ENCODE measurements around the gene SYT14. TPM values are rescaled to one million over a fixed set of nuclear protein-coding genes. Genes with fewer than 3 reads are reported as not detected.
A peak's percentile ranks its signal among the peaks of the same experiment; 100 is the strongest.

The SYT14 gene
- polyA plus RNA-seq, 1 donor from 2014 or later: 21.9 TPM

DNA sequence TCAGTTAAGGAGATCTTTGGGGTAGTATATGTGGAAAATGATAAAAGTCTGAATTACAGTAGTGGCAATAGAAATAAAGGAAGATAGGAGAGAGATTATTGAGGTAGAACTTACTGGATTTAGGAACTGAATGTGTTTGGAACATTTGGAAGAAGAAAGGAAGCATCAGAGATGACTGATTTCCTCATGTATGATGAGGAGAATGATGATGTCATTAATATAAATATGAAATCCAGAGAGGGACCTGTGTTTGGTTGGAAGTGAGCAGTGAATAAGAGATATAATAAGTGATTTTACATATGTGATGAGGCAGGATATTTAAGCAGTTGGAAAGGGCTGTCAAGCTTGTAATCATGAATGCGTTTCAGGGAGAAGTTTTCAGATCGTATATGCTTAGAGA, 86.3 kb downstream of the SYT14 start:
- H4K20me1 ChIP-seq (ENCODE audit: insufficient read depth): no peaks in the 10 kb centered on the region
- no peak overlapping the region for H3K4me3 ChIP-seq (ENCODE audit: low read length)
- no peaks in the 10 kb centered on the region for H3K9me2 ChIP-seq (ENCODE audit: insufficient read depth, low read length)
- no peaks in the 10 kb centered on the region for H3K79me2 ChIP-seq (replicated peaks; ENCODE audit: insufficient read depth, low read length)
- TF ChIP-seq, protein P1, sequence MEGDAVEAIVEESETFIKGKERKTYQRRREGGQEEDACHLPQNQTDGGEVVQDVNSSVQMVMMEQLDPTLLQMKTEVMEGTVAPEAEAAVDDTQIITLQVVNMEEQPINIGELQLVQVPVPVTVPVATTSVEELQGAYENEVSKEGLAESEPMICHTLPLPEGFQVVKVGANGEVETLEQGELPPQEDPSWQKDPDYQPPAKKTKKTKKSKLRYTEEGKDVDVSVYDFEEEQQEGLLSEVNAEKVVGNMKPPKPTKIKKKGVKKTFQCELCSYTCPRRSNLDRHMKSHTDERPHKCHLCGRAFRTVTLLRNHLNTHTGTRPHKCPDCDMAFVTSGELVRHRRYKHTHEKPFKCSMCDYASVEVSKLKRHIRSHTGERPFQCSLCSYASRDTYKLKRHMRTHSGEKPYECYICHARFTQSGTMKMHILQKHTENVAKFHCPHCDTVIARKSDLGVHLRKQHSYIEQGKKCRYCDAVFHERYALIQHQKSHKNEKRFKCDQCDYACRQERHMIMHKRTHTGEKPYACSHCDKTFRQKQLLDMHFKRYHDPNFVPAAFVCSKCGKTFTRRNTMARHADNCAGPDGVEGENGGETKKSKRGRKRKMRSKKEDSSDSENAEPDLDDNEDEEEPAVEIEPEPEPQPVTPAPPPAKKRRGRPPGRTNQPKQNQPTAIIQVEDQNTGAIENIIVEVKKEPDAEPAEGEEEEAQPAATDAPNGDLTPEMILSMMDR (IDR thresholded peaks at IDR 0.05; ENCODE audit: poor library complexity, severe bottlenecking): no peak
- TF ChIP-seq RAD21 (conservative IDR thresholded peaks at IDR 0.05) (no peak), POLR2AphosphoS5 (IDR thresholded peaks at IDR 0.05) (no peak), REST (IDR thresholded peaks at IDR 0.05; ENCODE audit: borderline replicate concordance) (no peak), EZH2 (IDR thresholded peaks at IDR 0.05; ENCODE audit: borderline replicate concordance, insufficient read depth, low read length, poor library complexity, severe bottlenecking) (no peak), SMC3 (conservative IDR thresholded peaks at IDR 0.05; ENCODE audit: poor library complexity) (no peak), TAF1 (IDR thresholded peaks at IDR 0.05; ENCODE audit: low read depth) (no peak), MXI1 (conservative IDR thresholded peaks at IDR 0.05; ENCODE audit: poor library complexity, severe bottlenecking) (no peak), EP300 (conservative IDR thresholded peaks at IDR 0.05; ENCODE audit: poor library complexity, severe bottlenecking) (no peak)
- no peak overlapping the region for H3K9ac ChIP-seq (ENCODE audit: low read length)
- H3K27ac ChIP-seq (ENCODE audit: low read length): peak overlapping the region; percentile 29
- H3K4me2 ChIP-seq (ENCODE audit: low read length): no peak overlapping the region
- no peaks in the 10 kb centered on the region for H3K9me3 ChIP-seq (ENCODE audit: low read length)
- H2AFZ ChIP-seq (ENCODE audit: low read depth, low read length): no peak overlapping the region
- H3F3A ChIP-seq (ENCODE audit: insufficient read depth, low read length, poor library complexity, severe bottlenecking): no peaks in the 10 kb centered on the region
- H3K27me3 ChIP-seq (ENCODE audit: insufficient read depth, low read depth, low read length): no peaks in the 10 kb centered on the region
- peaks cover 11% of the 10 kb centered on the region for H3K36me3 ChIP-seq (ENCODE audit: insufficient read depth, low read length)

DNA sequence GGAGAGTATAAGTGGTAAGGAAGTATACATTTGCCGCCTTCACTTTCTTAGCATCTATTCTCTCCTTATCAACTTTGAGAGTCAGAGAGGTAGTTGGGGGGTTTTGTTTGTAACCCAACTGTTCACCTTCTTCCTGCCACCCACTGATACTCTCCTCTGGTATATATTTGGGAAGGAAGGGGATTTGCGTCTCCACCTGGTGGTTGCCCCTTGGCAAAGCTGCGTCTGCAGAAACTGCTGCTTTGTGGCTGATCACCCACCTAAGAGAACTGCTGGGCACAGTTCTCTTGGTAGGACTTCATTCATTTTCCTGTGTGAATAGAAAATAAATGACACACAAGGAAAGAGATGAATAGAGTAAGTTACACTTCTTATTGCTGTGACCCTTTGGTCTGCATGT, 87.0 kb downstream of the SYT14 start:
- H3K27me3 ChIP-seq (ENCODE audit: insufficient read depth, low read depth, low read length): no peaks in the 10 kb centered on the region
- TF ChIP-seq TAF1 (IDR thresholded peaks at IDR 0.05; ENCODE audit: low read depth): no peak
- TF ChIP-seq MXI1 (conservative IDR thresholded peaks at IDR 0.05; ENCODE audit: poor library complexity, severe bottlenecking): no peak
- no peak for TF ChIP-seq EP300 (conservative IDR thresholded peaks at IDR 0.05; ENCODE audit: poor library complexity, severe bottlenecking)
- TF ChIP-seq SMC3 (conservative IDR thresholded peaks at IDR 0.05; ENCODE audit: poor library complexity): no peak
- no peak overlapping the region for H3K4me3 ChIP-seq (ENCODE audit: low read length)
- H3K9ac ChIP-seq (ENCODE audit: low read length): no peak overlapping the region
- no peaks in the 10 kb centered on the region for H3K79me2 ChIP-seq (replicated peaks; ENCODE audit: insufficient read depth, low read length)
- no peaks in the 10 kb centered on the region for H4K20me1 ChIP-seq (ENCODE audit: insufficient read depth)
- H3K36me3 ChIP-seq (ENCODE audit: insufficient read depth, low read length): peaks cover 13% of the 10 kb centered on the region
- no peaks in the 10 kb centered on the region for H3F3A ChIP-seq (ENCODE audit: insufficient read depth, low read length, poor library complexity, severe bottlenecking)
- H2AFZ ChIP-seq (ENCODE audit: low read depth, low read length): no peak overlapping the region
- no peak overlapping the region for H3K4me2 ChIP-seq (ENCODE audit: low read length)
- peak overlapping the region; percentile 29 for H3K27ac ChIP-seq (ENCODE audit: low read length)
- H3K9me3 ChIP-seq (ENCODE audit: low read length): no peaks in the 10 kb centered on the region
- no peaks in the 10 kb centered on the region for H3K9me2 ChIP-seq (ENCODE audit: insufficient read depth, low read length)

Measured in neural cell (in vitro differentiated cells).